Type B pancreatic cell (in vitro differentiated cells): Measurements from ENCODE around the gene DMAC2. TPM values are rescaled to one million over a fixed set of nuclear protein-coding genes. Genes with fewer than 3 reads are reported as not detected.

Source experiments
- DNase-seq: peaks from one replicate; pipeline ENCODE4 v3.0.0; 2021; ENCODE audit warnings: mixed read lengths; ENCODE audit not compliant: unreplicated experiment; ENCODE audit errors: extremely low spot score
- H3K27ac Mint-ChIP-seq: 2 replicates; pipeline ENCODE4 v1.8.0; 2021; ENCODE audit warnings: mild to moderate bottlenecking, mixed read lengths
- H3K27me3 Mint-ChIP-seq: 2 replicates; pipeline ENCODE4 v1.8.0; 2021; ENCODE audit warnings: mixed read lengths
- H3K36me3 Mint-ChIP-seq: 2 replicates; pipeline ENCODE4 v1.8.0; 2021; ENCODE audit warnings: mixed read lengths
- H3K4me1 Mint-ChIP-seq: one replicate; pipeline ENCODE4 v1.8.0; 2021; ENCODE audit warnings: mixed read lengths; ENCODE audit not compliant: unreplicated experiment
- H3K4me3 Mint-ChIP-seq: 2 replicates; pipeline ENCODE4 v1.8.0; 2021; ENCODE audit warnings: mild to moderate bottlenecking, mixed read lengths
- H3K9me3 Mint-ChIP-seq: 2 replicates; pipeline ENCODE4 v1.8.0; 2021; ENCODE audit warnings: mixed read lengths
- total RNA-seq: library from RNA; stranded (reverse); gene quantifications from 2 replicates; pipeline ENCODE4 v1.2.1, GENCODE V29; 2021; ENCODE audit warnings: low replicate concordance
- TF ChIP-seq, protein P1 (sequence below): fragments of 200-600 bp; sonication (generic); conservative IDR thresholded peaks from 2 replicates; pipeline ENCODE4 v1.5.0; 2021; ENCODE audit warnings: antibody characterized with exemption, mild to moderate bottlenecking

Gene DMAC2
- total RNA-seq, 1 donor from 2014 or later = 57.4 TPM

DNA sequence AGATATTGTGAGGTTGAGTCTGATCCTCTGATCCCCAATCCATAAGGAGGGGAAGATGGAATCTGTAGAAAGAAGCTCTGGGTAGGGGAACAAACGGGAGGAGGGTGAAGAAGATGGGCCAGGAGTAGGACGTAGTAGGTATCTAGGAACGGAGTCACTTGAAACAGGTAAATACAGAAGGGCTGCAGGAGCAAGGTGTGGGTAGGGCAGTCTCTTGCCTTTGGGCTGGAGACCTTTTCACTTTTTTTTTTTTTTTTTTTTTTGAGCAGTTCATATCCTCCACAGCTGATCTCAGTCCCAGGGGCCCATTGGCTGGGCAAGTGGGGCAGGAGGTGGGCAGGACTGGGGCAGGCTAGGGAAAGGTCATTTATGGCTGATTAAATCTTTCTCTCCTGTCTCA, 40.6 kb downstream of the DMAC2 start:
- Mint-ChIP-seq H3K27me3 (no peaks in the 10 kb centered on the region), H3K4me3 (peak overlapping the region; percentile 99), H3K36me3 (no peaks in the 10 kb centered on the region), H3K9me3 (no peaks in the 10 kb centered on the region), H3K4me1 (peaks cover 26% of the 10 kb centered on the region), H3K27ac (peak overlapping the region; percentile 100)
- no peak for DNase-seq
- TF ChIP-seq, protein P1, sequence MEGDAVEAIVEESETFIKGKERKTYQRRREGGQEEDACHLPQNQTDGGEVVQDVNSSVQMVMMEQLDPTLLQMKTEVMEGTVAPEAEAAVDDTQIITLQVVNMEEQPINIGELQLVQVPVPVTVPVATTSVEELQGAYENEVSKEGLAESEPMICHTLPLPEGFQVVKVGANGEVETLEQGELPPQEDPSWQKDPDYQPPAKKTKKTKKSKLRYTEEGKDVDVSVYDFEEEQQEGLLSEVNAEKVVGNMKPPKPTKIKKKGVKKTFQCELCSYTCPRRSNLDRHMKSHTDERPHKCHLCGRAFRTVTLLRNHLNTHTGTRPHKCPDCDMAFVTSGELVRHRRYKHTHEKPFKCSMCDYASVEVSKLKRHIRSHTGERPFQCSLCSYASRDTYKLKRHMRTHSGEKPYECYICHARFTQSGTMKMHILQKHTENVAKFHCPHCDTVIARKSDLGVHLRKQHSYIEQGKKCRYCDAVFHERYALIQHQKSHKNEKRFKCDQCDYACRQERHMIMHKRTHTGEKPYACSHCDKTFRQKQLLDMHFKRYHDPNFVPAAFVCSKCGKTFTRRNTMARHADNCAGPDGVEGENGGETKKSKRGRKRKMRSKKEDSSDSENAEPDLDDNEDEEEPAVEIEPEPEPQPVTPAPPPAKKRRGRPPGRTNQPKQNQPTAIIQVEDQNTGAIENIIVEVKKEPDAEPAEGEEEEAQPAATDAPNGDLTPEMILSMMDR = no peak

DNA sequence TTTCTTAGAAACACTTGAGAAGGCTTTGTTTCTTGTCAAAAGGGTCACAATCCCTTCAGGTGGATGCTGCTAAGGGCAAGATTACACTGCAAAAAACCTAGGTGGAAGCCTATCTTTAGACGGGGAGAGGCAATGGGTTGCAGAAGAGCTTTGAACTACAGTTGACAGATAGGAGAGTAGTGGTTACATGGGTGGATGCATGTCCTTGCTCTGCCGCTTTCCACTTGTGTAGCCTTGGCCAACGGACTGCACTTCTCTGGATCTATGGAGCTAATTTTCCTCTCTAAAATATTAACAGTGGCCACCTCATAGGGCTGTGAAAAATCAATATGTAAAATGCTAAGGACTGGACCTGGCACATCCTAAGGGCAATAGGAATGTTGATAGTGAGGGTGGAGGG, 41.1 kb downstream of the DMAC2 start:
- H3K36me3 Mint-ChIP-seq = no peaks in the 10 kb centered on the region
- peaks cover 26% of the 10 kb centered on the region for H3K4me1 Mint-ChIP-seq
- no peaks in the 10 kb centered on the region for H3K27me3 Mint-ChIP-seq
- no peak for DNase-seq
- peak overlapping the region; percentile 99 for H3K4me3 Mint-ChIP-seq
- H3K27ac Mint-ChIP-seq = peak overlapping the region; percentile 100
- H3K9me3 Mint-ChIP-seq = no peaks in the 10 kb centered on the region
- TF ChIP-seq, protein P1 = no peak

DNA sequence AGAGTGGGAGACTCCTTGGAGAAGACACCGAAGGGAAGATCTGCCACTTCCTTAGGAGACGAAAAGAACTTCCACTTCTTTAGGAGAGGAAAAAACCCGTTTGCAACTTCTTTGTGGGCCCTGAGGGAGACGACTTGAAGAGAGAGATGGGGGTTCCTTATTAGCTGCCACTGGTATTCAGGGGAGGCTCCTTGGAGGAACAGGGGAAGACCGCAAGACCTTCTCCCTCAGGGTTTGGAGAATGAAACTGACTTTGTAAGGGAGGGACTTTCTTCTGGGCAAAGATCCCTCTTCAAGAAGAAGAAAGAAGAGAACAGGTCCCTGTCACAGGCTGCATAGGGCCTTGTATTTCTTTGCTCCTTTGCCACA, 41.7 kb downstream of the DMAC2 start:
- Mint-ChIP-seq H3K27me3 (no peaks in the 10 kb centered on the region), H3K36me3 (no peaks in the 10 kb centered on the region), H3K27ac (peak overlapping the region; percentile 100), H3K4me1 (peaks cover 26% of the 10 kb centered on the region), H3K9me3 (no peaks in the 10 kb centered on the region), H3K4me3 (peak overlapping the region; percentile 99)
- no peak for DNase-seq
- TF ChIP-seq, protein P1 = no peak

DNA sequence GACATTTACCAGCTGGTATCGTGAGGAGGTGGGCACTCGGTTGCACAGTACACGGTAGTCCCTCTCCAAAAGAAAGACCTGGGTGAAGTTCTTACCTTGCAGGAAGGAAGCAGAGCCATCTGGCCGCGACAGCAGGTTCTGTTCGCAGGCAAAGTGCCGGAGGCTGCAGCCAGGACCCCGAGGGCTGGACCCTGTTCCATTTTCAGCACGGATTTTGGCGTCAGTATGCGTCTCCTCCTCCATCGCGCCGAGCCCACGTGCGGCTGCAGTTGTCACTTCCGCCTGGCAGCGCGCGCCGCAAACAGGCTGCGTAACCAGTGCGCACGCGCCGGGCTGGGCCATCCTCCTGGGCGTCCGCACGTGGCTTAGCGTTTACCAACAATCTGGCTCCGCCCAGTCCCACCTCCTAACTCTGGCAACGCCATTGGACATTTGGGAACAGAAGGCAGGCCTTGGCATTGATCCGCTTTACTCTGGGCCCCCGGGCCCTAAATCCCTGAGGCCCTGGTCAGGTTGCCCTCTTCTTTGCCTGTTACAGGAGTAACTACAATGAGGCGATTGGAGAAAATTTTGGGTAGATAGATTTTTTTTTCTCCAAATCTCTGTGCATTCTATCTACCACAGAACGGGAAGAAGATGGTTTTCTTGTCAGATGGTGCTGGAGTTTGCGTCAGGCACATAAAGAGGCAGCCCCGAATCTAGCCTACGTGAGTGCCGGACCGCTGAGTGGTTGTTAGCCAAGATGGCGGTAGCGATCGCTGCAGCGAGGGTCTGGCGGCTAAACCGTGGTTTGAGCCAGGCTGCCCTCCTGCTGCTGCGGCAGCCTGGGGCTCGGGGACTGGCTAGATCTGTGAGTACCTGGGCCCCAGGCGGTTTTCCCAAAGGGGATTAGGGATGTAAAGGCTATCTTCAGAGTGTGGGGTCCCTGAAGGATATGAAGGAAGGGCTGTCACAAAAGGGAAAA, 42.3 kb downstream of the DMAC2 start, which contains the start of the genes BCKDHA and EXOSC5:
BCKDHA (plus strand) TSS at position 733 of the 964 bp plus-strand sequence; CDS start at position 743, 10 bp downstream.
EXOSC5 (minus strand) TSS at position 274 of the 964 bp plus-strand sequence; CDS start at position 243, 31 bp downstream.
- H3K27me3 Mint-ChIP-seq = no peaks in the 10 kb centered on the region
- TF ChIP-seq, protein P1 = no peak
- H3K4me3 Mint-ChIP-seq = peak within 1 kb of the TSS; percentile 99
- peak; percentile 99 for DNase-seq
- no peaks in the 10 kb centered on the region for H3K9me3 Mint-ChIP-seq
- H3K27ac Mint-ChIP-seq = peak within 1 kb of the TSS; percentile 100
- no peaks in the 10 kb centered on the region for H3K36me3 Mint-ChIP-seq
- H3K4me1 Mint-ChIP-seq = peaks cover 26% of the 10 kb centered on the region

DNA sequence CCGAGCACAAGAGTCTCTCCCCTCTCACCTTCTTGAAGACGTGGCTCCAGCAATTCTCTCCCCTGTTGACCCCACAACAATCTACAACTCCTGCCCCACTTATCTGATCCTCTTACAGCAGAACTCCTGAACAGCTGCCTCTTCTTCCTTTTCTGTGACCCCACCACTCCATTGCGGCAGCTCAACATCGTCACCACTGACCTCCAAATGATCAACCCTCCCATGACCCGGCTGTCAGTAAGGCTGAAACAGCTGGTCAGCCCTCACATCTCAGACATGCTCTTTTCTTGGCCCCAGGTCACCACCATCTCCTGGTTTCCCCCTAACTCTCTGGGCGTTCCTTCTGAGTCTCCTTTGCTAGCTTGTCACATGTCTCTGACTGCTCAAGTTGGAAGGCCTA, 44.4 kb downstream of the DMAC2 start:
- Mint-ChIP-seq H3K4me1 (peaks cover 26% of the 10 kb centered on the region), H3K36me3 (no peaks in the 10 kb centered on the region), H3K27me3 (no peaks in the 10 kb centered on the region), H3K27ac (peak overlapping the region; percentile 48), H3K9me3 (no peaks in the 10 kb centered on the region), H3K4me3 (peak overlapping the region; percentile 47)
- DNase-seq = no peak
- TF ChIP-seq, protein P1 = no peak
